IgD-negative memory B cell (primary cell): ENCODE data around the gene CNOT3. TPM values are rescaled to one million over a fixed set of nuclear protein-coding genes. Genes with fewer than 3 reads are reported as not detected.

Experiments used
- H3K27ac Mint-ChIP-seq, 3 donors: one replicate each; pipeline ENCODE4 v1.8.0; 2020 to 2022; ENCODE audit warnings: mild to moderate bottlenecking in 3 of 3, mixed read lengths in 3 of 3, moderate library complexity in 1 of 3
- H3K27me3 Mint-ChIP-seq: one replicate; pipeline ENCODE4 v1.8.0; 2021; ENCODE audit warnings: mixed read lengths
- H3K36me3 Mint-ChIP-seq: one replicate; pipeline ENCODE4 v1.8.0; 2020; ENCODE audit warnings: mild to moderate bottlenecking, mixed read lengths
- H3K4me1 Mint-ChIP-seq, 3 donors: one replicate each; pipeline ENCODE4 v1.8.0; 2020 to 2022; ENCODE audit warnings: mixed read lengths in 3 of 3, mild to moderate bottlenecking in 1 of 3
- H3K4me3 Mint-ChIP-seq, 4 donors: one replicate each; pipeline ENCODE4 v1.8.0; 2020 to 2022; ENCODE audit warnings: mild to moderate bottlenecking in 4 of 4, mixed read lengths in 4 of 4, moderate library complexity in 3 of 4
- H3K9me3 Mint-ChIP-seq, 3 donors: one replicate each; pipeline ENCODE4 v1.8.0; 2020 to 2021; ENCODE audit warnings: mixed read lengths in 3 of 3, mild to moderate bottlenecking in 1 of 3
- polyA plus RNA-seq: library from polyadenylated mRNA; unstranded; fragments of 300-500 nt; fragmentation: Illumina TruSeq; gene quantifications from one replicate; pipeline ENCODE4 v1.2.3, GENCODE V29; 2021

The CNOT3 gene
- polyA plus RNA-seq, 1 donor from 2014 or later = 15.1 TPM

DNA sequence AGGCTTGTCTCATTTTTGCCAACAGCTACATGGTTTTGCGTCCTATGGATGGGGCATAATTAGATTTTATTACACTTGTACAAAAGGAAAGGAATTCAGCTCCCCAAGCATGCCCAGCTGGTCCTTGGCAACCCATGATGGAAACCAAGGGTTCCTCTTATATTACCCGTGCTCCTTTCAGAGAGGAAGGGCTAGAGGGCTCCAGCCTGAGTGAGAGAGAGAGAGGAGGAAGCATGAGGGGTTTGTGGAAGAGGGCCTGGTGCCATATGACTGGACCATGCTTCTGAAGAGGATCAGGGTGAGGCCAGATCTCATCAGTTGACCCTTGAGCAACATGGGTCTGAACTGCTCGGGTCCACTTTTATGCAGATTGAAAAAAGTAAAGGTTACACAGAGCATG lies 59.6 kb downstream of the CNOT3 start:
- Mint-ChIP-seq H3K27me3 (no peaks in the 10 kb centered on the region), H3K4me3 (peak overlapping the region in 1 of 4 donors; percentile 72), H3K9me3 (no peaks in the 10 kb centered on the region), H3K4me1 (peaks cover 12 to 15% (median 14%) of the 10 kb centered on the region in 3 donors), H3K27ac (peak overlapping the region in 1 of 3 donors; percentile 19), H3K36me3 (no peaks in the 10 kb centered on the region)

DNA sequence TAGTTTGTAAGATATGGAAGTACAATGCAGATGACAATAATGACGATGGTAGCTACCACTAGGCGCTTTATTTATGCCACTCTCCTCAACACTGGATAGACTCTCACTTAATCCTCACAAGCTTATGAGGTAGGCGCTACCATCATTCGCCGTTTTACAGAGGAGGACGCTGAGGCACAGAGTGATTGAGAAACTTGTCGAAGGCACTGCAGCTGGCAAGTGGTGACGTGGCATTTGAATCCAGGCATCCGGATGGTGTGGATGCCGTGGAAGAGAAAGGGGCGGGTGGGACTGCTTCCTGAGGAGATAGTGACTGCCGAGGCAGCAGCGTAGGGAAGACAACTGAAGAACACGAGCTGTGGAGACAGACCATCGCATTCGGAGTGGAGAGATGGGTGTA lies 61.8 kb downstream of the CNOT3 start:
- Mint-ChIP-seq H3K4me1 (peaks cover 26 to 33% (median 33%) of the 10 kb centered on the region in 3 donors), H3K27ac (peak overlapping the region in 2 of 3 donors; percentile 89), H3K4me3 (peak overlapping the region; percentile 47 to 97 (median 60)), H3K9me3 (no peaks in the 10 kb centered on the region), H3K27me3 (no peaks in the 10 kb centered on the region), H3K36me3 (peaks cover 12% of the 10 kb centered on the region)

DNA sequence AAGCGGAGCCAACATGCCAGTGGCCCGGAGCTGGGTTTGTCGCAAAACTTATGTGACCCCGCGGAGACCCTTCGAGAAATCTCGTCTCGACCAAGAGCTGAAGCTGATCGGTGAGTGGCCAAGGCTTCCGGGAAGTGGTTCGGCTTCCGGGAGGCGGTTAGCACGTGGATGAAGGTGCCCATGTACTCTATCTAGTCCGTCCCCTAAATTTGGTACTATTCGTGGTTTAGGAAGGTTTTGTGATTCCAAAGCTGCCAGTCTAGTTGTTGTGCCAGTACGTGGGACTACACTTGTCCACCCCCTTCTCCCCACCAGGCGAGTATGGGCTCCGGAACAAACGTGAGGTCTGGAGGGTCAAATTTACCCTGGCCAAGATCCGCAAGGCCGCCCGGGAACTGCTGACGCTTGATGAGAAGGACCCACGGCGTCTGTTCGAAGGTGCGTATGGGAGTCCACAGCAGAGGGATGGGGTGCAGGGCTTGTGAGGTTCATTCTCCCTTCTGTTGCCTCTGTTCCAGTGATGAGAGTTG lies 63.7 kb downstream of the CNOT3 start:
- Mint-ChIP-seq H3K4me1 (peaks cover 38 to 45% (median 39%) of the 10 kb centered on the region in 3 donors), H3K36me3 (peaks cover 17% of the 10 kb centered on the region), H3K9me3 (no peaks in the 10 kb centered on the region), H3K27me3 (no peaks in the 10 kb centered on the region), H3K4me3 (peak overlapping the region; percentile 97 to 100 (median 99)), H3K27ac (peak overlapping the region; percentile 96 to 99 (median 99))

DNA sequence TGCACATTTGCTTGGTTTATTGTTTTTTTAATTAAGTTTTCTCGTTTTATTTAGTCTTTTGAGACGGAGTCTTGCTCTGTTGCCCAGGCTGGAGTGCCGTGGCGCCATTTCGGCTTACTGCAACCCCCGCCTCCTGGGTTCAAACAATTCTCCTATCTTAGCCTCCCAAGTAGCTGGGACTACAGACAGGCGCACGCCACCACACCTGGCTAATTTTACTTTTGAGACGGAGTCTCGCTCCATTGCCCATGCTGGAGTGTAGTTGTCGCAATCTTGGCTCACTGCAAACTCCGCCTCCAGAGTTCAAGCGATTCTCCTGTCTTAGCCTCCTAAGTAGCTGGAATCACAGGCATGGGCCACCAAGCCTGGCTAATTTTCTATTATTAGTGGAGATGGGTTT lies 64.4 kb downstream of the CNOT3 start:
- H3K27ac Mint-ChIP-seq = peak overlapping the region; percentile 85 to 99 (median 96)
- peak overlapping the region; percentile 97 to 100 (median 99) for H3K4me3 Mint-ChIP-seq
- no peaks in the 10 kb centered on the region for H3K9me3 Mint-ChIP-seq
- no peaks in the 10 kb centered on the region for H3K27me3 Mint-ChIP-seq
- H3K4me1 Mint-ChIP-seq = peaks cover 39 to 45% (median 42%) of the 10 kb centered on the region in 3 donors
- H3K36me3 Mint-ChIP-seq = peaks cover 17% of the 10 kb centered on the region

DNA sequence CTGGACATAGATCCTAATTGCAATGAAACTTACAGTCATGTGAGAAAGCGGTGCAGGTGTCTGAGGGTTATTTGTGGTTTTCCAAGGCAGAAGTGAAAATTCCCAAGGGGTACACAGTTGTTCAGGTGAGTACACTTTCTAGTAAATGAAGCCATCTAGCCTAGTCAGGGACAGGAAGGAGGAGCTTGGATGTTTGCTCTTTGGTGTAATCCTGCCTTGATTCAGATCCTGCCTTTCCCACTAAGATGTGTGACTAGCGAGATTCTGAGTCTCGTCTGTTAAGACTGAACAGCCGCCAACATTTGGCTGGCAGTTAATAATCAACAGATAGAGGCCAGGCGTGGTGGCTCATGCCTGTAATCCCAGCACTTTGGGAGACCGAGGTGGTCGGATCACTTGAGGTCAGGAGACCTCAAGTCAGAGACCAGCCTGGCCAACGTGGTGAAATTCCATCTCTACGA lies 65.6 kb downstream of the CNOT3 start:
- H3K36me3 Mint-ChIP-seq = peaks cover 17% of the 10 kb centered on the region
- H3K27ac Mint-ChIP-seq = peak overlapping the region; percentile 23 to 96 (median 88)
- peaks cover 48 to 55% (median 54%) of the 10 kb centered on the region in 3 donors for H3K4me1 Mint-ChIP-seq
- no peaks in the 10 kb centered on the region for H3K9me3 Mint-ChIP-seq
- no peaks in the 10 kb centered on the region for H3K27me3 Mint-ChIP-seq
- H3K4me3 Mint-ChIP-seq = peak overlapping the region; percentile 97 to 100 (median 99)

DNA sequence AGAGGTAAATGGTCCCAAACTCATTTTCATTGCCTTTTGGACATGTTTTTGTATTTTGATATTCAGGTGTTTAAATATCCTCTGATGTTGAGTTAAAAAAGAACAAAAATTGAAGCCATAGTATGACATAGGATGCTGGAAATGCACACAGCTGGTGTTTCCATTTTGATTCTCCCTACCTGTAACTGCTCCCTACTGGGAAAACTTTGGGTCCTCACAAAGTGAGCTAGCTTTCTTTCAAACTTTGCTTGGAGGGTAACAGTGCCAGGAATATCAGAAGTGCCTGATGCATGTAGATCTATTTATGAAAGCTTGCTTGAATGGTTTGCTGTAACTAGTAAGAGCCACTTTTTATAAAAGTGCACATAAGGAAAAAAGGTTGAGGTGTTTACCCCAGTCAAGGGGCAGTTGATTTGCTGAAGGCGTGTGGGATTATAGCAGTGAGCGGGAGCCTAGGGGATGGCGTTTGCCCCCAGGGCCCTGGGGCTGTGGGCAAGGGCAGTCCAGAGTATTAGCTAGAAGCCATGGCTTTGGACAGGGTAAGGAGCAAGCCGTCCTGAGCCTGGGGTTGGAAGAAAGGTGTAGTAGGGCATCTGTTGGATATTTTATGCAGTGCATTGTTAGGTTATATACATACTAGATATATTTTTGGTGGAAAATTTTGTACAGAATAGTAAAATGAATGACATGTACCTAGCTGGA lies 67.4 kb downstream of the CNOT3 start:
- Mint-ChIP-seq H3K4me1 (peaks cover 57 to 65% (median 60%) of the 10 kb centered on the region in 3 donors), H3K9me3 (no peaks in the 10 kb centered on the region), H3K27me3 (no peaks in the 10 kb centered on the region), H3K27ac (peak overlapping the region in 1 of 3 donors; percentile 96), H3K4me3 (peak overlapping the region in 3 of 4 donors; percentile 73 to 97 (median 85)), H3K36me3 (peaks cover 17% of the 10 kb centered on the region)

Other genes starting within 250 kb of the CNOT3 start
- gene CACNG7, start 228.5 kb upstream of the CNOT3 start, polyA plus RNA-seq = not detected
- not detected for gene CACNG8, start 174.8 kb upstream of the CNOT3 start, polyA plus RNA-seq
- not detected for gene CACNG6, start 146.1 kb upstream of the CNOT3 start, polyA plus RNA-seq
- gene VSTM1, start 73.9 kb upstream of the CNOT3 start, polyA plus RNA-seq = not detected
- not detected for gene TARM1, start 56.4 kb upstream of the CNOT3 start, polyA plus RNA-seq
- gene OSCAR, start 37.0 kb upstream of the CNOT3 start, polyA plus RNA-seq = 0.40 TPM
- 458 TPM for gene NDUFA3, start 34.9 kb upstream of the CNOT3 start, polyA plus RNA-seq
- 11.9 TPM for gene TFPT, start 22.1 kb upstream of the CNOT3 start, polyA plus RNA-seq
- 70.6 TPM for gene PRPF31, start 22.0 kb upstream of the CNOT3 start, polyA plus RNA-seq
- gene LENG1, start 22.0 kb downstream of the CNOT3 start, polyA plus RNA-seq = 15.8 TPM
- not detected for gene TMC4, start 35.4 kb downstream of the CNOT3 start, polyA plus RNA-seq
- gene MBOAT7, start 51.8 kb downstream of the CNOT3 start, polyA plus RNA-seq = 16.1 TPM
- 33.2 TPM for gene TSEN34, start 53.5 kb downstream of the CNOT3 start, polyA plus RNA-seq
- 1,165 TPM for gene RPS9, start 63.1 kb downstream of the CNOT3 start, polyA plus RNA-seq
- 0.16 TPM for gene LILRB3, start 85.2 kb downstream of the CNOT3 start, polyA plus RNA-seq
- 0.18 TPM for gene LILRA6, start 105.0 kb downstream of the CNOT3 start, polyA plus RNA-seq
- not detected for gene LILRB5, start 119.5 kb downstream of the CNOT3 start, polyA plus RNA-seq
- 1.2 TPM for gene LILRB2, start 143.3 kb downstream of the CNOT3 start, polyA plus RNA-seq
- gene LILRA5, start 175.4 kb downstream of the CNOT3 start, polyA plus RNA-seq = 0.59 TPM
- gene LILRA4, start 201.4 kb downstream of the CNOT3 start, polyA plus RNA-seq = 6.4 TPM
- 59.1 TPM for gene LAIR1, start 227.2 kb downstream of the CNOT3 start, polyA plus RNA-seq